Activated CD8-positive, alpha-beta memory T cell treated with anti-CD3 and anti-CD28 coated beads for 4 hours (primary cell): ENCODE data around the gene LCE1D.

Source experiments
- DNase-seq, 2 donors: peaks; one replicate each; pipeline ENCODE4 v3.0.0-alpha.2; 2020; ENCODE audit warnings: low read depth in 2 of 2

Gene LCE1D

DNA sequence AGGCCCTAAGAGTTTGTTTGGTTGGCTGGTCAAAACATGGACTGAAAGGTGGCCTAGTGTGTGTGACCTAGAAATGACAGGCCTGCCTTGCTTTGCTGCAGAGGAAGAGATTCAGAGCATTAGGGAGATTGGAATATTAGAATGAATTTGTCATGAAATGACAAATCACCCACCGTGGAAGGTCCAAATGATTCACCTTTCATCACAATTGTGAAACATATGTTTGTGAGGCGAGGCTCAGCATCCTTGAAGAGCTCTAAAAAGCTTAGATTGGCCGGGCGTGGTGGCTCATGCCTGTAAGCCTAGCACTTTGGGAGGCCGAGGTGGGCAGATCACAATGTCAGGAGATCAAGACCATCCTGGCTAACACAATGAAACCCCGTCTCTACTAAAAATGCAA is 20.8 kb downstream of the LCE1D start:
- no peak for DNase-seq

DNA sequence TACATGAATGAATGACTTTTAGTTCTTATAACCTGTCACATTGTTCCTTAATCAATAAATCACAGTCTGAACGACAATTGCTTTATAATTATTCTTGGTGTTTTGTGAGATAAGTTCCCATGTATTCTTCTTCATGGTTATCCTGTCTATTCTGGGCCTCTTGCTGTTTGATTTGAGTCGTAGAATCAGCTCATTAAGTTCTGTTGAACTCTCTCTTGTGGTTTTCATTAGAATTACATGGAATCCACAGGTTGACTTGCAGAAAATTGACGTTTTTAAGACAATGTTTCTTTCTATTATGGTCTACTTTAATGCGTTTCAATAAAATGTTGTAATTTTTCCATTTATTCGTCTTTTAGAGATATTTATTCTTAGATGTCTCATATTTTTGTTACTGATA is 26.8 kb downstream of the LCE1D start:
- no peak for DNase-seq

DNA sequence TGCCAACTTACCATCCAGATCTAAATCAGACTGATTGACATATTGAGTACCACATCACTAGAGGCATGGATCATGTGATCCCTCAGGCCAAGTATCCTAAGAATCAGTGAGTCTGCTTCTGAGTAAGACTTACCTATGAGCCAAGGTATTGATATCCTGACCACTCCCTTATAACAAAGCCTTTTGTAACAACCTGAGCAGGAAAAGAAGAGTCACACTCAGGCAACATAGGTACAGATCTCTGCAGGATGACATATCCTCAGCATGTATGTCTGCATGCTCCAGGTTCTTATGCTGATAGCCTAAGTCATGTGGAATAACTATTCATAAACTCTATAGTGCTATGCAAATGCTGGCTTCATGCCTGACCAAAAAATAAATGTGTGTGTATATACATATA is 28.4 kb downstream of the LCE1D start:
- no peak for DNase-seq

DNA sequence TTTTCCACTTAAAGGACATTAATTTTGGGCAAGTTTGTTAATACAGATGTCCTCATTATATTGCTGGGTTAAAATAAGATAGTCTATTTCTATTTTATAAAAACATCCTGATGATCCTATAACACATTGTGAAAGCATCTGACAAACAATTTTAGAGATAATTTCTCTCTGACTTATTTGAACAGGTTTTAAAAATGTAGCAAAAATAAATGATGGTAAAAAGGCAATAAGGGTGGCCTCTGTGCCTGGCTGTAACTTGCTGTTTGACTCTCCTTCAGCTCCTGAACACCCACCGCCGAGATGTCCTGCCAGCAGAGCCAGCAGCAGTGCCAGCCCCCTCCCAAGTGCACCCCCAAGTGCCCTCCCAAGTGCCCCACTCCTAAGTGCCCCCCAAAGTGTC is 30.7 kb downstream of the LCE1D start, which contains the start of gene LCE1A:
LCE1A (plus strand) TSS at position 301 of the 400 bp plus-strand sequence; CDS start at position 301, 0 bp downstream.
- DNase-seq: no peak

DNA sequence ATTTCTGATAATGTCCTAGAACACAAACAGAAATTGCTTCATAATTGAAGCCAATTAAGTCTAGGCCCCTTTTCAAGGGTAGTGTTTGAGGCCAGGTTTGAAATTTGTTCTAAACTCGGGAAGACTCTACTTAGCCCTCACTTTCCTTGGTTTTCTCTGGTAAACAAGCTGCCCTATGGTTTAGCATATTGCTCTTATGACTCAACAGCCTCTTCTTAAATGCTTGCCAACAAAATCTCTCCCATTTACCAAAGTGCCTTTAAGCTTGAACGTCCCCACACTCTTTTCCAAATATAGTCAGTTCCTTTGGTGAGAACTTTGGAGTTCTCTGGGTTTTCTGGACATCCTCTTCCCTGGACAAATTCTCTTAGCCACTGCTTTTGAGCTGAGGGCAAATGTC is 40.3 kb downstream of the LCE1D start:
- no peak for DNase-seq

DNA sequence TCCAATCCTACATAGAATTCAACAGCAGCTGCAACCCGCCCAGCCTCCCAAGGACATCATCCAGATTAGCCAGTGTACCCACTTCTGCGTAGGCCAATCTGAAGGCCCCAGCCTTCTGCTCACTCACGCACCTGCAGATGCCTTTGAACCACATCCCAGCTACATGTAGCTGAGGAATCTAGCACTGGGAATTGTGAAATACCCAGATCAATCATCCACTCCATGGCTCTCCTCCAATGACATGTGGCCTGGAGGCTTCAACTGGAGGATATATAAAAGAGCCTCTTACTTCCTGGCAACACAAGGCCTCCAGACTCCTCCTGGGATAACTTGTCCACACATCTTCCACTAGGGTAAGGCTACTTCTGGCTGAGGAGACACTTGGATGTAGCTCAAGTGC is 46.0 kb downstream of the LCE1D start, which contains the start of gene LCE6A:
LCE6A (plus strand) TSS at position 301 of the 400 bp plus-strand sequence. CDS start 665 bp downstream, outside the sequence.
- no peak for DNase-seq
